GM18499 (cell line): ENCODE results near the gene HIGD1A.

ENCODE experiments used
- ATAC-seq: cut with Tn5 transposase; IDR thresholded peaks from one replicate; pipeline ENCODE4 v1.9.1; 2021; ENCODE audit warnings: moderate number of reproducible peaks; ENCODE audit not compliant: insufficient read depth, unreplicated experiment

The HIGD1A gene

DNA sequence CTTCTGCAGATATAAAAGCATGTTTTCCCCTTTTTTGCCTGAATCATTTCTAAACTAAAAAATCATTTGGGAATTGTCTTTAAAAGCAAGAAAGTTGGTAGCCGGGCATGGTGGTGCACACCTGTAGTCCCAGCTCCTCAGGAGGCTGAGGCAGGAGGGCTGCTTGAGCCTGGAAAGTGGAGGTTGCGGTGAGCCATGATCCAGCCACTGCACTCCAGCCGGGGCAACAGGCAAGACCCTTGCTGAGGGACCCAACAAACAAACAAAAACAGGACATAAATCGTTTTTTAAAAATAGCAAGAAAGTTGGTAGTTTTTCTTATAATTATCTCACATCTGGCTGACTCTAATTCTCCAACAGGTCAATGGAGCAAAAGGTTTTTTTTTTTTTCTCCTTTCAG lies 2.5 kb downstream of the HIGD1A start:
- no peak for ATAC-seq

- ATAC-seq: no peak
Measured at GRCh38 chr3:42801048-42801620, 3.2 kb downstream of the HIGD1A start.

DNA sequence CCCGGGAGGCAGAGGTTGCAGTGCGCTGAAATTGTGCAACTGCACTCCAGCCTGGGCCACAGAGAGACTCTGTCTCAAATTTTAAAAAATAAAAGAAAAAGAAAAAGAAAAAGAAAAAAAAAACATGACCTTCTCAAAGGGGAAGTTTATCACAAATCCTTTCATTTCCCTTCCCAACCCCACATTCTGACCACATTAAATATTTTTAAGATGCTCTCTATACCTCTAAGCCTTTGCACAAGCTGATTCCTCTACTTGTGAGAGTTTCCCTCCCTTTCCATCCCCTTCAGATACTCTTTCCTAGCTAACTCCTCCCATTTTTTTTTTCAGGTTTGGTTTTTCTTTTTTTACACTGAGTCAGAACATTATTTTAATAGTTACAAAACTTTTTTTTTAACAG lies 4.0 kb downstream of the HIGD1A start:
- no peak for ATAC-seq

DNA sequence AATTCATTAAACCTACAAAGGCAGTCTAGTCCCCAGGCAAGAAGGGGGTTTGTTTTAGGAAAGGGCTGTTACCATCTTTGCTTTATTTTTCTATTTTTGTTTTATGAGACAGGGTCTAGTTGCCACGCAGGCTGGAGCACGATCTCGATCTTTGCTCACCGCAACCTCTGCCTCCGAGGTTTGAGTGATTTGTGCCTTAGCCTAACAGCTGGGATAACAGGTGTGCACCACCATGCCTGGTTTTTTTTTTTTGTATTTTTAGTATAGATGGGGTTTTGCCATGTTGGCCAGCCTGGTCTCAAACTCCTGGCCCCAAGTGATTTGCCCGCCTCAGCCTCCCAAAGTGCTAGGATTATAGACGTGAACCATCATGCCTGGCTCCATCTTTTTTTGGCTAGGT lies 4.9 kb downstream of the HIGD1A start:
- no peak for ATAC-seq

GRCh38 chr3:42796332-42796885 lies 7.9 kb downstream of the HIGD1A start:
- no peak for ATAC-seq

DNA sequence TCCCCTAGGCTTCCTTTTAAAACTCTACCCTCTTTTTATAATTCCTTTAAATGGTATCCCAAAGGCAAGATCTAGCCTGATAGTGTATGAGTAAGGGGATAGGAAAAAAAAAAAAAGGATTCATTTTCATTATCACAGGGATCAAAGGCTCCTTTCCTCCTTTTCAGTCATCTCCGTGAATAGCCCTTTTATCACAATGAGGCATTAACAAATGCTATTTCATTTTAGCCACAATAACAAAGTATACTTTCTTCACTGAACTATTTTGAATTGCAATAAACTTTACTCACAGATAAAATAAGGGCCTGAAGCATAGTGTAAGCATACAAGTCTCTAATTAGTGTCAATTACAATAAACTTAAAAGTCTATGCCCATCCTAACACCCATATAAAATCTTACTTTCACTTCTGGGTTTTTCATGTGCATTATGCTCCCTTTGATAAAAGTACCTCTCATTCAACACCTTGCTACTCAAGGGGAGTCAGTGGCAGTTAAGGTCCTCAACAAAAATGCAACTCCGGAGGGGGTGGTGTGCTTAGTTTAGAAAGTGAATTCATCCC lies 8.6 kb downstream of the HIGD1A start:
- no peak for ATAC-seq

DNA sequence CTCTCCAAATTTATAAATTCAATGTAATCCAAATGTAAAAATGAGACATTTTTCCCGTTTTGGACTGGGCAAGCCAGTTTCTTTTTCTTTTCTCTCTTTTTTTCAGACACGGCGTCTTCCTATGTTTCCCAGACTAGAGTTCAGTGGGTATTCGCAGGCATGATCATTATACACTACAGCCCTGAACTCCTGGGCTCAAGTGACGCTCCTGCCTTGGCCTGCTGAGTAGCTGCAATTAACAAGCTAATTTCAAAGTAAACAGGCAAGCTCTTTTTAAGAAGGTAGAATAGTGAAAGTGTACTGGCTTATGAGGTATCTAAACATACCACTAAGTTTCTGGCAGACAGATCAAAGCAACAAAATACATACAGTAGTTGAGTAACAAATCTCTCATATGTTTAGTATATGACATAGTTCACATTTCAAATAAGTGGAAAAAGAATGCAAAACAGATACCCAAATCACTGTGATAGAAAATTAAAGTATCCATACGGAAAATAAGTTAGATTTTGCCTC lies 13.5 kb downstream of the HIGD1A start:
- ATAC-seq: no peak

DNA sequence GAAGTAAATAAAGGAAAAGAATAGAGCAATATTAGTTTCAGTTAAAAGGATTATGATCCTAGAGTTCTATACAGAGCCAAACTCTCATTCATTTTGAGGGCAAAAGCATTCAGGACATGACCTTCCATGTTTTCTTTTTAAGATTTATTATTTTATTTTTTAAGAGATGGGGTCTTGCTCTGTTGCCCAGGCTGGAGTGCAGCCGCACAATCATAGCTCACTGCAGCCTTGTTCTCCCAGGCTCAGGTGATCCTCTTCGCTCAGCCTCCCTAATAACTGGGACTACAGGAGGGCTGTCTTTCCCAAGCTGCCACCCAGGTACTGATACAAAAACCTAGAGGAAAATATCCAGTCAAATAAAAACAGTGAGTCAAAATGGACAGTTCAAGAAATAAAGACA lies 17.7 kb downstream of the HIGD1A start:
- ATAC-seq: no peak

- ATAC-seq: no peak
Measured at GRCh38 chr3:42786212-42786611, 18.1 kb downstream of the HIGD1A start.

- no peak for ATAC-seq
Measured at GRCh38 chr3:42780892-42781700, 23.2 kb downstream of the HIGD1A start.

GRCh38 chr3:42780398-42780797 lies 23.9 kb downstream of the HIGD1A start:
- ATAC-seq: no peak

- no peak for ATAC-seq
Measured at GRCh38 chr3:42778644-42779043, 25.6 kb downstream of the HIGD1A start.

DNA sequence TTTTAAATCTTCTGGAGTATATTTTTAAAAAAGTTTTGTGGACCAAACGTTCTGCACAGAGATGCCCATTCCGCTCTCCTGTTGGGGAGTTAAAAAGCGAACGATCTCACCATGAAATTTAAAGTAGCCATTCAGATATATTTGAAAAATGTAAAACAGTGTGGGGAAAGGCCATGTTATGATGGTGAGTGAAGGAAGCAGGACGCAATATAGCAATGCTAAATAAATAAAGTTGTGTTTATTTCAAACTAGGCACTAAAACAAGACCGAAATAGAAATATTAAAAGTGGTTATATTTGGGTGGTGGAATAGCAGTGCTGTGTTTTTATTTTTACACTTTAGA lies 30.9 kb downstream of the HIGD1A start:
- ATAC-seq: no peak

- peak; percentile 86 for ATAC-seq
Measured at GRCh38 chr3:42772670-42773408, 31.5 kb downstream of the HIGD1A start, which contains the start of gene CCDC13. Gene CCDC13, minus strand, starts transcription at chr3:42773253. Its CDS starts 14,908 bp downstream, at chr3:42758345.

DNA sequence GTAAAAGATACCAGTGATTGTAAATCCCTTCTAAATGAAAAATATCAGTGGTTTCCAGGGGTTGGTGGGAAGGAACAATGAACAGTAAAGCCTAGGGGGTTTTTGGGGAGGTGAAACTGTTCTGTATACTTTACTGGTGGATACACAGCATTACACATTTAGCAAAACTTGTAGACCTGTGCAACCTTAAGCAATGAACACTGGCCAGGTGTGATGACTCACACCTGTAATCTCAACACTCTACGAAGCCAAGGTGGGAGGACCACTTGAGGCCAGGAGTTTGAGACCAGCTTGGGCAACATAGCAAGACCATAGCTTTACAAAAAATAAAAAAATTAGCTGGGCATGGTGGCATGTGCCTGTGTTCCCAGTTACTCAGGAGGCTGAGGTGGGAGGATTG lies 33.0 kb downstream of the HIGD1A start:
- no peak for ATAC-seq

DNA sequence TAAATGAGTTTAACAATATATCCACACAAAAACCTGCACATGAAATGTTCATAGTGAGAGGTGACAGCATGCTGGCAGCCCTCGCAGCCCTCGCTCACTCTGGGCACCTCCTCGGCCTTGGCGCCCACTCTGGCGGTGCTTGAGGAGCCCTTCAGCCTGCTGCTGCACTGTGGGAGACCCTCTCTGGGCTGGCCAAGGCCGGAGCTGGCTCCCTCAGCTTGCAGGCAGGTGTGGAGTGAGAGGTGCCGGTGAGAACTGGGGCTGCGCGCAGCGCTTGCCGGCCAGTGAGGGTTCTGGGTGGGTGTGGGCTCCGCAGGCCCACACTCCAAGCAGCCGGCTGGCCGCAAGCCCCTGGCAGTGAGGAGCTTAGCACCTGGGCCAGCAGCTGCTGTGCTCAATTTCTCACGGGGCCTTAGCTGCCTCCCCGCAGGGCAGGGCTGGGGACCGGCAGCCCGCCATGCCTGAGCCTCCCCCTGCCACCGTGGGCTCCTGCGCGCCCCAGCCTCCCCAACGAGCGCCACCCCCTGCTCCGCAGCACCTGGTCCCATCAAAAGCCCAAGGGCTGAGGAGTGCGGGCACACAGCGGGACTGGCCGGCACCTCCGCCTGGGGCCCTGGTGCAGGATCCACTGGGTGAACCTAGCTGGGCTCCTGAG lies 34.7 kb downstream of the HIGD1A start:
- no peak for ATAC-seq

DNA sequence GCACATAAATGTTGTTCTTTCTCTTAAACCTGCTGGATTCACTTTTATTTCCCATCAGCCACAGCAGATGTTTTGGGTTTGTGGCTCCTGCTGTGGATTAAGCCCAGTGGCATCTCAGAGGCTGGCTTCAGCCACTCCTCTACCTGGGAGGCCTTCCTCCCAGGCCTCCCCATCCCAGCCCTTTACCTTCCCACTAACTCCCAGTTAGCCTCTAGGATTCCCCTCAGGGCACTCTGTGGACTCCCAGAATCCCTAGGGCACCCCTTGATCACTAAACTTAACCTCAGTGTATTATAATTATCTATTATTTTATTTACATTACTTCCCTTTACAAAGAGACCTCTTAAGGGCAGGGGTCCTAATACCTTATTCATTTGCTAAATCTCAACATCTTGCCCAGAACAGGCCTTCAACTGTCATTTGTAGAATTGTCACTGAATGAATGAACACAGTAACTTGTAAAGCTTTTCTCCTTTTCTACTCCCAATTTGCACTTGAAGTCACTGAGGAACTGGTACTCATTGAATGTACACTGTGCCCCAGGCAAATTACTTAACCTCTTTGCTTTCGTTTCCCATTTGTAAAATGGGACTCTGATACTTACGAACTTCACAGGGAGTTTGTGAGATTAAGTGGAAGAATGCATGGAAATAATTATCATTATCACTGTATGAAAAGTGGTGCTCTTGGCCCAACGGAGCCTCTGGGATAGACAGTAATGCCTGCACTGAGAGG lies 39.6 kb downstream of the HIGD1A start:
- ATAC-seq: no peak

GRCh38 chr3:42764115-42764514 lies 40.2 kb downstream of the HIGD1A start:
- ATAC-seq: no peak

- no peak for ATAC-seq
Measured at GRCh38 chr3:42763021-42763420, 41.3 kb downstream of the HIGD1A start.
